Esophagus muscularis mucosa (tissue), 4 donors: ENCODE measurements around the gene EVI2B. TPM values are rescaled to one million over a fixed set of nuclear protein-coding genes. Genes with fewer than 3 reads are reported as not detected.

ENCODE experiments used
- DNase-seq: peaks from one replicate; pipeline ENCODE4 v3.0.0-alpha.2; 2017; ENCODE audit errors: extremely low spot score
- H3K27ac ChIP-seq, 4 donors: fragments of 200-600 bp; sonication (generic); replicated peaks in 1 of 4; 1 replicate in 3 of 4; 2 replicates in 1 of 4; pipeline ENCODE4 v1.5.1; 2016 to 2019; ENCODE audit warnings: mild to moderate bottlenecking in 1 of 4
- H3K27me3 ChIP-seq, 4 donors: fragments of 200-600 bp; sonication (generic); one replicate each; pipeline versions ENCODE4 v1.5.1 to v1.6.0; 2016 to 2019
- H3K36me3 ChIP-seq, 4 donors: fragments of 200-600 bp; sonication (generic); one replicate each; pipeline ENCODE4 v1.5.1; 2016 to 2019
- H3K4me1 ChIP-seq, 4 donors: fragments of 200-600 bp; sonication (generic); one replicate each; pipeline ENCODE4 v1.5.1; 2016 to 2019
- H3K4me3 ChIP-seq, 4 donors: fragments of 200-600 bp; sonication (generic); 1 replicate in 2 of 4; 2 replicates in 2 of 4; pipeline ENCODE4 v1.5.1; 2016 to 2019; ENCODE audit warnings: mild to moderate bottlenecking in 4 of 4, moderate library complexity in 1 of 4
- H3K9me3 ChIP-seq, 4 donors: fragments of 200-600 bp; sonication (generic); 1 replicate in 3 of 4; 2 replicates in 1 of 4; pipeline ENCODE4 v1.5.1; 2016 to 2019
- CTCF ChIP-seq, 3 experiments: fragments of 200-600 bp in 2 of 3; fragments of 450-650 bp in 1 of 3; sonication (generic) in 2 of 3; IDR thresholded peaks; one replicate each; pipeline ENCODE4 v1.5.1; 2017 to 2019; ENCODE audit warnings: antibody characterized with exemption in 3 of 3, mild to moderate bottlenecking in 2 of 3, moderate library complexity in 1 of 3
- EP300 ChIP-seq: sonication (generic); formaldehyde crosslinking; IDR thresholded peaks from one replicate; pipeline ENCODE4 v1.6.1; 2017; ENCODE audit warnings: antibody characterized with exemption
- POLR2A ChIP-seq: fragments of 450-650 bp; IDR thresholded peaks from one replicate; pipeline ENCODE4 v1.6.1; 2017; ENCODE audit warnings: antibody characterized with exemption, moderate library complexity, mild to moderate bottlenecking, low read depth
- POLR2AphosphoS5 ChIP-seq, 2 donors: sonication (generic); formaldehyde crosslinking; IDR thresholded peaks; one replicate each; pipeline ENCODE4 v1.6.1; 2017; ENCODE audit warnings: antibody characterized with exemption in 2 of 2
- WGBS: methylation state at CpG from one replicate; pipeline ENCODE4 v1.1.5; 2018; 5-methylcytosine and 5-hydroxymethylcytosine counted together
- intact Hi-C: fragments of 100-400 bp; cut with DNase I; formaldehyde crosslinking; loops from one replicate; pipeline ENCODE4 v1.15.1; 2023
- total RNA-seq, 4 donors: library from RNA; depleted of rRNA; stranded (reverse); fragments of >200 nt; gene quantifications; one replicate each; pipeline versions ENCODE4 v1.1.0 to v1.2.1, GENCODE V29; 2016

The EVI2B gene
- total RNA-seq, 4 donors from 2014 or later = 4.3 to 14.2 (median 7.9) TPM

DNA sequence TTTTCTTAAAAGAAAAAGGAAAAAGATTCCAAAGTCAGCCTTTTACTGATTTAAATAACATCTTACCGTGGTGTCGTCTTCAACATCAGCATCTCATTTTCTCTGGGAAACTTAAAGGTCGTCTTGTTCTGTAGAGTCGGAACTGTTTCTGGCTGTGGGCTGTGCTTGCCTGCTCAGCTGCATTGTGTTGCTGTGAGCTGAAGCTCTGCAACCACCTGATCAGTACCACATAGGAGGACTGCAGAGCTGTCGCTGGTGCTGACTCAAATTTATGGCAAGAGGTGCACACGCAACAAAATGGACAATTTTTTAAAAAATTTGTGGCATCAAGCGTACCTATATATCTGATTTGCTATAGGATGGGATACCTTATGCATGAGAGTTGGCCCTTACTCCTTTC, 16.8 kb downstream of the EVI2B start, which contains the start of gene OMG:
TSS of gene OMG (minus strand) at position 150 of the 400 bp plus-strand sequence. CDS start 908 bp downstream, outside the sequence.
- Histone ChIP-seq H3K4me3 (no peak within 1 kb of the TSS), H3K9me3 (no peaks in the 10 kb centered on the region), H3K36me3 (peaks cover 0 to 3% (median 1%) of the 10 kb centered on the region in 4 donors), H3K27me3 (no peaks in the 10 kb centered on the region), H3K27ac (no peak within 1 kb of the TSS), H3K4me1 (no peaks in the 10 kb centered on the region)
- TF ChIP-seq POLR2AphosphoS5 (IDR thresholded peaks at IDR 0.05) = no peak
- TF ChIP-seq POLR2A = no peak
- TF ChIP-seq EP300 = no peak
- no peak for TF ChIP-seq CTCF (IDR thresholded peaks at IDR 0.05)
- intact Hi-C loops = no loop called here
- DNase-seq = no peak
- WGBS = 88% methylated on average over 7 of the region's 7 CpGs

- H3K9me3 ChIP-seq = no peaks in the 10 kb centered on the region
- H3K4me1 ChIP-seq = no peaks in the 10 kb centered on the region
- 89% methylated on average over 2 of the region's 2 CpGs for whole genome bisulfite sequencing
- peaks cover 0 to 9% (median 4%) of the 10 kb centered on the region in 4 donors for H3K36me3 ChIP-seq
- H3K4me3 ChIP-seq = no peak overlapping the region
- no peak overlapping the region for H3K27ac ChIP-seq
- no peak for TF ChIP-seq EP300
- TF ChIP-seq POLR2AphosphoS5 (IDR thresholded peaks at IDR 0.05) = no peak
- no peaks in the 10 kb centered on the region for H3K27me3 ChIP-seq
- intact Hi-C loops = no loop called here
- DNase-seq = no peak
Measured at GRCh38 chr17:31296142-31296541, 17.7 kb downstream of the EVI2B start.

DNA sequence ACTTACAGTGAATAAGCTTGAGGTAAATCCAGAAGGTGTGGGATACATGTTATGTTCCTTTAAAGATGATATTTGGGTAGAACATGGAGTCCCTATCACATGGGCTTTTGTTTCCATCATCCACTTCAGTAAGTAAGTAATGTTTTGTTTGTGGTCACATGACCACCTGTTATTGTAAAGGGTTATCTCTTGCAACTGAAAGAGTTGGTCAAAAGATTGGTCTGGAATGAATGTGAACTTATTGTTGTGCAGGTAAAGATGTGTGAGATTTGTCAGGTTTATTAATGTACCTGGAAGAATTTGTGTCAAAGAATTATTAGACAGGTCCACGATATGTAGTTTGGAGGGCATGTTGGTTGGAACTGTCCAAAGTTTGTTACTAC, 18.4 kb downstream of the EVI2B start:
- no peaks in the 10 kb centered on the region for H3K4me1 ChIP-seq
- H3K9me3 ChIP-seq = no peaks in the 10 kb centered on the region
- intact Hi-C loops = no loop called here
- no peak for TF ChIP-seq POLR2A
- TF ChIP-seq CTCF (IDR thresholded peaks at IDR 0.05) = no peak
- TF ChIP-seq POLR2AphosphoS5 (IDR thresholded peaks at IDR 0.05) = no peak
- no peak for TF ChIP-seq EP300
- no peaks in the 10 kb centered on the region for H3K27me3 ChIP-seq
- peaks cover 0 to 9% (median 4%) of the 10 kb centered on the region in 4 donors for H3K36me3 ChIP-seq
- no peak overlapping the region for H3K4me3 ChIP-seq
- H3K27ac ChIP-seq = no peak overlapping the region
- 100% methylated on average over 1 of the region's 1 CpG for WGBS
- no peak for DNase-seq

GRCh38 chr17:31294820-31295488, 18.9 kb downstream of the EVI2B start:
- Histone ChIP-seq H3K4me1 (no peaks in the 10 kb centered on the region), H3K27ac (no peak overlapping the region), H3K27me3 (no peaks in the 10 kb centered on the region), H3K4me3 (no peak overlapping the region), H3K9me3 (no peaks in the 10 kb centered on the region), H3K36me3 (peaks cover 0 to 9% (median 4%) of the 10 kb centered on the region in 4 donors)
- no peak for TF ChIP-seq POLR2A
- no peak for TF ChIP-seq CTCF (IDR thresholded peaks at IDR 0.05)
- TF ChIP-seq POLR2AphosphoS5 (IDR thresholded peaks at IDR 0.05) = no peak
- TF ChIP-seq EP300 = no peak
- intact Hi-C loops = no loop called here
- WGBS = 86% methylated on average over 3 of the region's 3 CpGs
- DNase-seq = no peak

- DNase-seq = no peak
- Histone ChIP-seq H3K4me3 (no peak overlapping the region), H3K27ac (no peak overlapping the region), H3K36me3 (peaks cover 0 to 9% (median 4%) of the 10 kb centered on the region in 4 donors), H3K4me1 (no peaks in the 10 kb centered on the region), H3K27me3 (no peaks in the 10 kb centered on the region), H3K9me3 (no peaks in the 10 kb centered on the region)
- TF ChIP-seq EP300 (no peak), POLR2AphosphoS5 (IDR thresholded peaks at IDR 0.05) (no peak), CTCF (IDR thresholded peaks at IDR 0.05) (no peak), POLR2A (no peak)
- 93% methylated on average over 3 of the region's 3 CpGs for WGBS
- intact Hi-C loops = no loop called here
Measured at GRCh38 chr17:31294231-31294630, 19.6 kb downstream of the EVI2B start.
